Suprapubic skin (tissue), 4 donors: Measurements from ENCODE around the gene SSTR3. TPM values are rescaled to one million over a fixed set of nuclear protein-coding genes. Genes with fewer than 3 reads are reported as not detected.

ENCODE experiments used
- DNase-seq, 2 donors: peaks; one replicate each; pipeline ENCODE4 v3.0.0-alpha.2; 2019; ENCODE audit warnings: low spot score in 2 of 2
- H3K27ac ChIP-seq: fragments of 200-600 bp; sonication (generic); one replicate; pipeline ENCODE4 v1.5.1; 2019
- H3K27me3 ChIP-seq: fragments of 200-600 bp; sonication (generic); one replicate; pipeline ENCODE4 v1.5.1; 2019
- H3K36me3 ChIP-seq: fragments of 200-600 bp; sonication (generic); one replicate; pipeline ENCODE4 v1.5.1; 2019
- H3K4me1 ChIP-seq: fragments of 200-600 bp; sonication (generic); one replicate; pipeline ENCODE4 v1.5.1; 2019
- H3K4me3 ChIP-seq: fragments of 200-600 bp; sonication (generic); one replicate; pipeline ENCODE4 v1.5.1; 2019; ENCODE audit warnings: mild to moderate bottlenecking
- H3K9me3 ChIP-seq: fragments of 200-600 bp; sonication (generic); one replicate; pipeline ENCODE4 v1.5.1; 2019
- CTCF ChIP-seq, 2 donors: fragments of 200-600 bp in 1 of 2; fragments of 450-650 bp in 1 of 2; sonication (generic) in 1 of 2; IDR thresholded peaks; one replicate each; pipeline ENCODE4 v1.5.1; 2016 to 2019; ENCODE audit warnings: antibody characterized with exemption in 2 of 2, mild to moderate bottlenecking in 1 of 2, moderate library complexity in 1 of 2
- EP300 ChIP-seq: sonication (generic); formaldehyde crosslinking; IDR thresholded peaks from one replicate; pipeline ENCODE4 v1.6.1; 2017; ENCODE audit warnings: antibody characterized with exemption
- POLR2A ChIP-seq, 2 donors: fragments of 450-650 bp; IDR thresholded peaks; one replicate each; pipeline ENCODE4 v1.6.1; 2017; ENCODE audit warnings: antibody characterized with exemption in 2 of 2, mild to moderate bottlenecking in 2 of 2, moderate library complexity in 2 of 2
- POLR2AphosphoS5 ChIP-seq, 3 donors: sonication (generic); formaldehyde crosslinking; IDR thresholded peaks; one replicate each; pipeline ENCODE4 v1.6.1; 2017; ENCODE audit warnings: antibody characterized with exemption in 3 of 3
- WGBS: methylation state at CpG from one replicate; pipeline ENCODE4 v1.1.5; 2018; 5-methylcytosine and 5-hydroxymethylcytosine counted together
- total RNA-seq, 4 donors: library from RNA; depleted of rRNA; stranded (reverse); fragments of >200 nt; gene quantifications; one replicate each; pipeline ENCODE4 v1.1.0, GENCODE V29; 2016

The SSTR3 gene
- total RNA-seq, 4 donors from 2014 or later = not detected

DNA sequence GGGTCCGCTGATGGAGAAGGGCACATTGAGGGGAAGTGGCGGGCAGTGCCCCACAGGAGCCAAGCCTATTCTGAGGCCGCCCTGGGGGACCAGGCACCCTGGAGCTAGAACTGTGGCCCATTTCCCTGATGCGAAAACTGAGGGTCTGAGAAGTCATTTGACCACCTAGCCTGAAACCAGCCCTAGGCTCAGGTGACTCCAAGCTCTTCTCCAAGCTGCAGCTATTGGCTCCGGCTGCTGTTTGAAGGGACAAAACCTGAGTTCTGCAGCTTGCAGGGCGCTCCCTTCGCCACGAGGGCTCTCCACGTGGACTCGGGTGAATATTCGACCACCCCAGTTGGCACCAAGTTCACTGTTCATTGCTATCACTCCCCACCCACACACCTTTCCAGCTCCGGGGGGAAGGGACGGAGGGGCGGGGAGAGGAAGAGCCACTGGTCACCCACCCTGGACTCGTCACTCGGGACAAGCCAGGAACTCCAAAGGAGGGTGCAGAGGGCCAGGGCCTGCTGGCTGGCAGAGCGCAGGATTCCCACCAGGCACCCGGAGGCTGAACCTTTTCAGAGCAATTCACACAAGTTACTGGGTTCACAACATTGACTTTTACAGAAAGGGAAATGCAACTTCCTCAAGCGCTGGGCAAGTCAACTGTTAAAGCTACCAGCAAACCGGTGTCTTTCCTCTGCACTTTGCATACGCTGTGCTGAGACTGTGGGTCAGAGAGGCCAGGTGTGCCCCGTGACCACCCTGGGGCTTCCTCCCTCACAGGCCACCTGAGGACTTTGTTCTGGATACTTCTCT is 32.8 kb upstream of the SSTR3 start:
- peak in 1 of 2 donors; percentile 72 for DNase-seq
- Histone ChIP-seq H3K9me3 (no peaks in the 10 kb centered on the region), H3K27ac (no peak overlapping the region), H3K4me1 (peaks cover 12% of the 10 kb centered on the region), H3K27me3 (peaks cover 55% of the 10 kb centered on the region), H3K4me3 (no peak overlapping the region), H3K36me3 (no peaks in the 10 kb centered on the region)
- TF ChIP-seq CTCF (IDR thresholded peaks at IDR 0.05) = no peak
- no peak for TF ChIP-seq POLR2AphosphoS5 (IDR thresholded peaks at IDR 0.05)
- 69% methylated on average over 20 of the region's 22 CpGs for WGBS

GRCh38 chr22:37244114-37244921 is 32.0 kb upstream of the SSTR3 start, which contains the start of gene RAC2:
Gene RAC2, minus strand, starts transcription at chr22:37244269. Its CDS starts 121 bp downstream, at chr22:37244148.
- peak; percentile 78 to 86 for DNase-seq
- Histone ChIP-seq H3K4me1 (peaks cover 12% of the 10 kb centered on the region), H3K36me3 (no peaks in the 10 kb centered on the region), H3K4me3 (peak within 1 kb of the TSS; percentile 40), H3K27ac (no peak within 1 kb of the TSS), H3K27me3 (peaks cover 57% of the 10 kb centered on the region), H3K9me3 (no peaks in the 10 kb centered on the region)
- WGBS = 38% methylated on average over 7 of the region's 23 CpGs
- TF ChIP-seq CTCF (IDR thresholded peaks at IDR 0.05) (no peak), POLR2A (IDR thresholded peaks at IDR 0.05) (no peak), EP300 (no peak), POLR2AphosphoS5 (IDR thresholded peaks at IDR 0.05) (no peak)

DNA sequence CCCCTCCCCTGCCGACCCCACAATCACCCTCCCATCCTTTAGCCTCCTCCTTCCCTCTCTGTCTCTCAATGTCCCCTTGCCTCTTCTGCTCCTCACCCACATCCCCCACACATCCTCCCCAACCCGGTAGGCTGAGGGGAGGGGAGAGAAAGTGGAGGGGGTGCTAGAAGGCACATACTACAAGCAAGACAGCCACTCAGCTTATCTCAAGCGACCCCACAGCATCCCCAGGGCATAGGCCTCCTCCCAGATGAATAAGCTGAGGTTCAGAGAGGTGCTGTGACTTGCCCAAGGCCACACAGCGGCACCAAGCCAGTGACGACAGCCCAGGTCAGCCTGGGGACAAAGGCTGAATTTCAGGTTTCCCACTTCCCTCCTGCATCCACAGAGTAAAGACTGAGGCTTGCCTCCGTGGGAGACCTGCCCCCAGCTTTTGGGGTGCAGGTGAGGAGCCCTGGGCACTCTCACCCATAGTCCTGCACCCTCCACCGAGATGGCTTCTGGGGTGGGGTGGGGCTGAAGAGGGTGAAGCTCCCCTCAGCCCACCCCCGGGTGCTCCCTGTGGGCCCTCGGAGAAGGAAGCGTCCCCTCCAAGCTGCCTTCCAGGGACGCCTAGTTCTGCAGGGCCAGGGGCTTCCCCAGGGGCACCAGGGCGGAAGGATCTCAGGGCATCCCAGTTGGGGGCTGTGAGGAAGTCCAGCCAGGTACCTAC is 31.3 kb upstream of the SSTR3 start:
- peaks cover 12% of the 10 kb centered on the region for H3K4me1 ChIP-seq
- peak overlapping the region; percentile 40 for H3K4me3 ChIP-seq
- H3K27me3 ChIP-seq = peaks cover 60% of the 10 kb centered on the region
- 23% methylated on average over 5 of the region's 12 CpGs for WGBS
- no peak overlapping the region for H3K27ac ChIP-seq
- H3K9me3 ChIP-seq = no peaks in the 10 kb centered on the region
- DNase-seq = no peak
- TF ChIP-seq EP300 = no peak
- no peak for TF ChIP-seq CTCF (IDR thresholded peaks at IDR 0.05)
- no peak for TF ChIP-seq POLR2AphosphoS5 (IDR thresholded peaks at IDR 0.05)
- no peak for TF ChIP-seq POLR2A (IDR thresholded peaks at IDR 0.05)
- no peaks in the 10 kb centered on the region for H3K36me3 ChIP-seq

- Histone ChIP-seq H3K4me3 (peak overlapping the region; percentile 40), H3K4me1 (peaks cover 12% of the 10 kb centered on the region), H3K27me3 (peaks cover 69% of the 10 kb centered on the region), H3K36me3 (no peaks in the 10 kb centered on the region), H3K27ac (no peak overlapping the region), H3K9me3 (no peaks in the 10 kb centered on the region)
- WGBS = 60% methylated on average over 12 of the region's 16 CpGs
- TF ChIP-seq EP300 (no peak), POLR2A (IDR thresholded peaks at IDR 0.05) (no peak), POLR2AphosphoS5 (IDR thresholded peaks at IDR 0.05) (no peak), CTCF (IDR thresholded peaks at IDR 0.05) (no peak)
- peak; percentile 79 to 86 for DNase-seq
These were observed 30.2 kb upstream of the SSTR3 start for GRCh38 chr22:37242395-37242918.
